ENCODE measurements around the gene HABP4.

- TF ChIP-seq GATA2 (IDR thresholded peaks at IDR 0.05; ENCODE audit: low read depth, low read length) (no peak), GATA3 (IDR thresholded peaks at IDR 0.05; ENCODE audit: low read depth, low read length) (no peak)
These were observed 20.2 kb upstream of the HABP4 start for GRCh38 chr9:96429732-96430131.

Data from SH-SY5Y (cell line).